Nephron (organoid): ENCODE data around the gene ACR.

Experiments
- H3K27ac Mint-ChIP-seq, 3 experiments: 2 replicates each; pipeline ENCODE4 v1.8.0; 2020; ENCODE audit warnings: mixed read lengths in 3 of 3, mild to moderate bottlenecking in 2 of 3, moderate library complexity in 1 of 3
- H3K27me3 Mint-ChIP-seq: 2 replicates; pipeline ENCODE4 v1.8.0; 2021; ENCODE audit warnings: low read depth, mild to moderate bottlenecking, moderate library complexity, mixed read lengths
- H3K36me3 Mint-ChIP-seq: 2 replicates; pipeline ENCODE4 v1.8.0; 2020; ENCODE audit warnings: low read depth, mixed read lengths
- H3K4me1 Mint-ChIP-seq: 2 replicates; pipeline ENCODE4 v1.8.0; 2020; ENCODE audit warnings: mixed read lengths
- H3K4me3 Mint-ChIP-seq, 3 experiments: 2 replicates each; pipeline ENCODE4 v1.8.0; 2020; ENCODE audit warnings: mild to moderate bottlenecking in 3 of 3, mixed read lengths in 3 of 3, moderate library complexity in 2 of 3
- H3K9me3 Mint-ChIP-seq: 2 replicates; pipeline ENCODE4 v1.8.0; 2020; ENCODE audit warnings: mixed read lengths
- TF ChIP-seq, protein P1 (sequence below), 3 experiments: fragments of 200-600 bp; sonication (generic); IDR thresholded peaks; one replicate each; pipeline ENCODE4 v1.5.0; 2021; ENCODE audit warnings: antibody characterized with exemption in 3 of 3; ENCODE audit not compliant: unreplicated experiment in 3 of 3

Gene ACR

DNA sequence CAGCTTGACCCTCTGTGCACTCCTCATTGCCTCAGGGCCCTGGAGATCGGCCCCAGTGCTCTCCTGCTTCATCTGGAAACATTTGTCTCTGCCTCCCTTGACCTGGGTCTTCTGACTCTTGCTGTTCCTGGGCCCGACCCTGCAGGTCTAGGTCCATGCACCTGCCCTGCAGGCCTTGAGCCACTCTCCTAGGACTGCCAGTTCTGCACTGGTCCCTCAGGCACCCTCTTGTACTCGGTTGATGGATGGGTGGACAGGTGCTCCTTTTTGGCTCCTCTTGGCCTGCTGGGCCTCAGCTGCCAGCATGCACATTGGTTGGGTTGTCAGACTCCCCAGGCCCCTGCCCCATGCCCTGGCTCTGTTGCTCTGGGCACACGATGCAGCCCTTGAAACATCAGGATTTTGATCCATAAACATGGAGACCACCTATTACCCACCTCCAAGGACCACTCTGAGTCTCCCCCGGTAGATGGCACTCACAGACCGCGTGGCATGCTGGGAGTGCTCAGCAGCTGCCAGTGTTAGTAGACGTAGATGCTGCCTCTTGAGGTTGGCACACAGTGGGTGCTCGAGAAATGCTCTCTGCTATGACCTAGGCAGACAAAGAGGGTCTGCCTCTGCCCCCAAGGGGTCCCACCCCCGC is 20.2 kb upstream of the ACR start:
- Mint-ChIP-seq H3K9me3 (no peaks in the 10 kb centered on the region), H3K27ac (no peak overlapping the region), H3K27me3 (peaks cover 41% of the 10 kb centered on the region), H3K4me1 (peaks cover 5% of the 10 kb centered on the region), H3K36me3 (peaks cover 33% of the 10 kb centered on the region), H3K4me3 (no peak overlapping the region)
- TF ChIP-seq, protein P1, sequence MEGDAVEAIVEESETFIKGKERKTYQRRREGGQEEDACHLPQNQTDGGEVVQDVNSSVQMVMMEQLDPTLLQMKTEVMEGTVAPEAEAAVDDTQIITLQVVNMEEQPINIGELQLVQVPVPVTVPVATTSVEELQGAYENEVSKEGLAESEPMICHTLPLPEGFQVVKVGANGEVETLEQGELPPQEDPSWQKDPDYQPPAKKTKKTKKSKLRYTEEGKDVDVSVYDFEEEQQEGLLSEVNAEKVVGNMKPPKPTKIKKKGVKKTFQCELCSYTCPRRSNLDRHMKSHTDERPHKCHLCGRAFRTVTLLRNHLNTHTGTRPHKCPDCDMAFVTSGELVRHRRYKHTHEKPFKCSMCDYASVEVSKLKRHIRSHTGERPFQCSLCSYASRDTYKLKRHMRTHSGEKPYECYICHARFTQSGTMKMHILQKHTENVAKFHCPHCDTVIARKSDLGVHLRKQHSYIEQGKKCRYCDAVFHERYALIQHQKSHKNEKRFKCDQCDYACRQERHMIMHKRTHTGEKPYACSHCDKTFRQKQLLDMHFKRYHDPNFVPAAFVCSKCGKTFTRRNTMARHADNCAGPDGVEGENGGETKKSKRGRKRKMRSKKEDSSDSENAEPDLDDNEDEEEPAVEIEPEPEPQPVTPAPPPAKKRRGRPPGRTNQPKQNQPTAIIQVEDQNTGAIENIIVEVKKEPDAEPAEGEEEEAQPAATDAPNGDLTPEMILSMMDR (IDR thresholded peaks at IDR 0.05; ENCODE audit: unreplicated experiment in 3 of 3) = no peak

DNA sequence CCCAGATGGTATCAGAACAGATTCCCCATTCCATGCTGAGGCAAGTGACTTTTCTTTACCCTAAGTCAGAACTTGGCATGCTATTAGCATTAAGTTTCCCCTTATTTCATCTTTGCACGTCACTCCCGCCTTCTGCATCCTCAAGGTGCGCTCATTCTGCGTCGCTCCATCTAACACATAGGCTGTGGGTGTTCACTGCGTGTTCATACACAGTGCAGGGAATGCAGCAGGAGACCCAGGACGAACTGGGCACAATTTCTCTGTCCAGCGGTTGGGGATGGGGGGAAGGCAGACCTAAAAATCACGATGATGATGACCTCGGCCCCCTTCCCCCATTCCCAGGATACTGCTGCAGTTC is 19.7 kb upstream of the ACR start:
- H3K27ac Mint-ChIP-seq = no peak overlapping the region
- no peaks in the 10 kb centered on the region for H3K9me3 Mint-ChIP-seq
- H3K4me1 Mint-ChIP-seq = peaks cover 5% of the 10 kb centered on the region
- peaks cover 36% of the 10 kb centered on the region for H3K36me3 Mint-ChIP-seq
- peaks cover 46% of the 10 kb centered on the region for H3K27me3 Mint-ChIP-seq
- H3K4me3 Mint-ChIP-seq = no peak overlapping the region
- TF ChIP-seq, protein P1 (IDR thresholded peaks at IDR 0.05; ENCODE audit: unreplicated experiment in 3 of 3) = no peak

DNA sequence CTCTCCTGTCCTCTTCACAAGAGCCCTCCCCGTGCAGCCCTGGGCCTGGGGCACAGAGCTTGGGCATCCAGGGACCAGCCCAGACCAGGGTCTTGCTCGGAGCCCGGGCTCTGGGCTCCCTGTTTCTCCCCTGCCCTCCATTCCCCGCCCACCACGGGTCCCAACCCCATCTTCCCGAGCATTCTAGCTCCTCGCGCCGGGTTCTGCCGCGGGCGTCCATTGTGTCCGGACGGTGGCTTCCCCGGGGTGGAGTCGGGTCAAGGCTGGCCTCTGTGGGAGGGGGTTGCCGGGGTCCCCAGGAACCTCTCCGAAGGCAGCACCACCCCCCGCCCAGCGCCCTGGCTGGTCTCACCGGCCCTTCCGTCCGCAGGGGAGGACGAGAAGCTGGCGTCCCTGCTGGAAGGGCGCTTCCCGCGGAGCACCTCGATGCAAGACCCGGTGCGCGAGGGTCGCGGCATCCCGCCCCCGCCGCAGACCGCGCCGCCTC is 18.1 kb upstream of the ACR start:
- Mint-ChIP-seq H3K4me1 (peaks cover 5% of the 10 kb centered on the region), H3K36me3 (peaks cover 45% of the 10 kb centered on the region), H3K27ac (no peak overlapping the region), H3K9me3 (no peaks in the 10 kb centered on the region), H3K4me3 (no peak overlapping the region), H3K27me3 (peaks cover 51% of the 10 kb centered on the region)
- TF ChIP-seq, protein P1 (IDR thresholded peaks at IDR 0.05; ENCODE audit: unreplicated experiment in 3 of 3) = no peak

DNA sequence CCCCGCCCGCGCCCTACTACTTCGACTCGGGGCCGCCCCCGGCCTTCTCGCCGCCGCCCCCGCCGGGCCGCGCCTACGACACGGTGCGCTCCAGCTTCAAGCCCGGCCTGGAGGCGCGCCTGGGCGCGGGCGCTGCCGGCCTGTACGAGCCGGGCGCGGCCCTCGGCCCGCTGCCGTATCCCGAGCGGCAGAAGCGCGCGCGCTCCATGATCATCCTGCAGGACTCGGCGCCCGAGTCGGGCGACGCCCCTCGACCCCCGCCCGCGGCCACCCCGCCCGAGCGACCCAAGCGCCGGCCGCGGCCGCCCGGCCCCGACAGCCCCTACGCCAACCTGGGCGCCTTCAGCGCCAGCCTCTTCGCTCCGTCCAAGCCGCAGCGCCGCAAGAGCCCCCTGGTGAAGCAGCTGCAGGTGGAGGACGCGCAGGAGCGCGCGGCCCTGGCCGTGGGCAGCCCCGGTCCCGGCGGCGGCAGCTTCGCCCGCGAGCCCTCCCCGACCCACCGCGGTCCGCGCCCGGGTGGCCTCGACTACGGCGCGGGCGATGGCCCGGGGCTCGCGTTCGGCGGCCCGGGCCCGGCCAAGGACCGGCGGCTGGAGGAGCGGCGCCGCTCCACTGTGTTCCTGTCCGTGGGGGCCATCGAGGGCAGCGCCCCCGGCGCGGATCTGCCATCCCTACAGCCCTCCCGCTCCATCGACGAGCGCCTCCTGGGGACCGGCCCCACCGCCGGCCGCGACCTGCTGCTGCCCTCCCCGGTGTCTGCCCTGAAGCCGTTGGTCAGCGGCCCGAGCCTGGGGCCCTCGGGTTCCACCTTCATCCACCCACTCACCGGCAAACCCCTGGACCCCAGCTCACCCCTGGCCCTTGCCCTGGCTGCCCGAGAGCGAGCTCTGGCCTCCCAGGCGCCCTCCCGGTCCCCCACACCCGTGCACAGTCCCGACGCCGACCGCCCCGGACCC is 17.4 kb upstream of the ACR start:
- TF ChIP-seq, protein P1 (IDR thresholded peaks at IDR 0.05; ENCODE audit: unreplicated experiment in 3 of 3) = no peak
- no peak overlapping the region for H3K27ac Mint-ChIP-seq
- peaks cover 51% of the 10 kb centered on the region for H3K27me3 Mint-ChIP-seq
- H3K9me3 Mint-ChIP-seq = no peaks in the 10 kb centered on the region
- H3K4me3 Mint-ChIP-seq = no peak overlapping the region
- H3K36me3 Mint-ChIP-seq = peaks cover 48% of the 10 kb centered on the region
- H3K4me1 Mint-ChIP-seq = peaks cover 5% of the 10 kb centered on the region

DNA sequence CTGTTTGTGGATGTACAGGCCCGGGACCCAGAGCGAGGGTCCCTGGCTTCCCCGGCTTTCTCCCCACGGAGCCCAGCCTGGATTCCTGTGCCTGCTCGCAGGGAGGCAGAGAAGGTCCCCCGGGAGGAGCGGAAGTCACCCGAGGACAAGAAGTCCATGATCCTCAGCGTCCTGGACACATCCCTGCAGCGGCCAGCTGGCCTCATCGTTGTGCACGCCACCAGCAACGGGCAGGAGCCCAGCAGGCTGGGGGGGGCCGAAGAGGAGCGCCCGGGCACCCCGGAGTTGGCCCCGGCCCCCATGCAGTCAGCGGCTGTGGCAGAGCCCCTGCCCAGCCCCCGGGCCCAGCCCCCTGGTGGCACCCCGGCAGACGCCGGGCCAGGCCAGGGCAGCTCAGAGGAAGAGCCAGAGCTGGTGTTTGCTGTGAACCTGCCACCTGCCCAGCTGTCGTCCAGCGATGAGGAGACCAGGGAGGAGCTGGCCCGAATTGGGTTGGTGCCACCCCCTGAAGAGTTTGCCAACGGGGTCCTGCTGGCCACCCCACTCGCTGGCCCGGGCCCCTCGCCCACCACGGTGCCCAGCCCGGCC is 16.7 kb upstream of the ACR start:
- peaks cover 45% of the 10 kb centered on the region for H3K36me3 Mint-ChIP-seq
- H3K9me3 Mint-ChIP-seq = no peaks in the 10 kb centered on the region
- peaks cover 51% of the 10 kb centered on the region for H3K27me3 Mint-ChIP-seq
- TF ChIP-seq, protein P1 (IDR thresholded peaks at IDR 0.05; ENCODE audit: unreplicated experiment in 3 of 3) = no peak
- peaks cover 5% of the 10 kb centered on the region for H3K4me1 Mint-ChIP-seq
- H3K27ac Mint-ChIP-seq = no peak overlapping the region
- no peak overlapping the region for H3K4me3 Mint-ChIP-seq
